SIG-M5 treated with dmso at 0.1 percent for 504 hours (cell line): ENCODE results near the gene TMC2.
"Not testable (repeated sequence)": the region's sequence is repeated elsewhere in the genome, so short reads cannot be mapped to it uniquely, and the experiment has no call there.

ENCODE experiments used
- DNase-seq: peaks from one replicate; lab custom pipeline; 2025; ENCODE audit not compliant: unreplicated experiment; lab: John Stamatoyannopoulos, UW

Gene TMC2

DNA sequence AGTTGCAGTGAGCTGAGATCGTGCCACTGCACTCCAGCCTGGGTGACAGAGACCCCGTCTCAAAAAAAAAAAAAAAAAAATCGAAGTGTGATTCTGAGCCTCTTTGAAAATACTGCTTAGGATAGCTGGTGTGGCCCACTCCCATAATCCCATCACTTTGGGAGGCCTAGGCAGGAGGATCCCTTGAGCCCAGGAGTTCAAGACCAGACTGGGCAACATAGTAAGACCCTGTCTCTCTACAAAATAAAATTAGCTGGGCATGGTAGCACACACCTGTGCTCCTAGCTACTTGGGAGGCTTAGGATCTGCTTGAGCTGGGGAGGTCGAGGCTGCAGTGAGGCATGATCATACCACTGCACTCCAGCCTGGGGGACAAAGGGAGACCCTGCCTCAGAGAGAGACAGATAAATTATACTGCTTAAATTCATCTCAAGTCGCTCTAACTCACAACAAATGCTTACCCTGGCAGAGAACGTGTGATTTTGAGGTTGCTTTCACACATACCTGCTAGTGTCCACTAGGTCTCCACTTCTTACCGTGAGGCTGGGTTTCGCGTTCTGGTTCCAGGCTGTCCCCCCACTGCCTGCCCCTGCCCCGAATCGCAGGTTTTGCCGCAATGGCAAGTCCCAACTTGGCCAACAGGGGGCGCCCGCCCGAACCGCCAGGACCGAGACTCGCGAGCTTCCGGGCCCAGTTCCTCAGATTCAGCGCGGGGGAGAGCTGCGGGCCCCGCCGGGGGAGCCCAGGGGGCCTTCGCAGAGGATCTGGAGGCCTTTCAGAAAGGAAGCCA is 12.3 kb upstream of the TMC2 start:
- peak; percentile 77 for DNase-seq

DNA sequence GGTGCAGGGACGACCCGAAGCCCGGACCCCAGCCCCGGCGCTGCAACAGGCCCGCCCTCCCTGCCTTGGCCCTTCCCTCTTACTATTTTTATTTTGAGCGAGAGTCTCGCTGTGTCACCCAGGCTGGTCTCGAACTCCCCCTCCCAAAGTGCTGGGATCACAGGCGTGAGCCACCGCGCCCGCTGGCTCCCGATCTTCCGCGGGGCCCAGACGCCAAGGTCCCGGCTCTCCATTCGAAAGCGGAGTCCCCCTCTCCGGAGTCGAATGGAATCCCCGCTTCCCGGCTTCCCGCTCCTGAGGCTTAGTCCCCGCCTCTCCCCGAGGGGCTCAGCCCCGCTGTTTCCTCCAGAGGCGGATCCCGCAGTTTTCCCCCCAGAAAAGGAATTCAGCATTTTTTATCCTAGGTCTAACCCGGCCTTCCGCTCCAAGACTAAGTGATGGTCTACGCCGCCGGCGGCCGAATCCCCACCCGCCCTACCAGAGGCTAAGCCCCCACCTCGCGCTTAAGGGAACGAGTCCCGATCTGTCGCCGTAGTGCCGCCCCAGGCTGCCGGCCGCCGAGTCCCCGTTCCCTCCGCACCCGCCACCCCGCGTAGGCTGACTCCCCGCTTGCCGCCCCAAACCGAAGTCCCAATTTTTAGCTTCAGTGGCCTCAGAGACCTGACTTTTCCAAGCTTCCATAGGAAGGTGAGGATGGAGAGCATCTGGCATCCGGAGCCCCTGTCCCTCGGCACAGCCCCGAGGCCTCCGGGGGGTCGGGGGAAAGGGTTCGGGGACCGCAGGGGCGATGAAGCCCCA is 11.5 kb upstream of the TMC2 start:
- DNase-seq: no peak

DNA sequence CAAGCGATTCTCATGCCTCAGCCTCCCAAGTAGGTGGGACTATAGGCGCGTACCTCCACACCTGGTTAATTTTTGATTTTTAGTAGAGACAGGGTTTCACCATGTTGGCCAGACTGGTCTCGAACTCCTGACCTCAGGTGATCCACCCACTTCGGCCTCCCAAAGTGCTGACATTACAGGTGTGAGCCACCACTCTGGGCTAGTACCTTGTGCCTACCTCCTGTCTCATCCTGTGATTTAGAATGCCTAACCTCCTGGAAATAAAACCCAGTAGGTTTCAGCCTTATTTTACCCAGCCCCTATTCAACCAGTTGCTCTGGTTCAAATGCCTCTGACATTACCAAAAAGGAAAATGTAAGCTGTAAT is 10.2 kb upstream of the TMC2 start:
- DNase-seq: not testable (repeated sequence)

DNA sequence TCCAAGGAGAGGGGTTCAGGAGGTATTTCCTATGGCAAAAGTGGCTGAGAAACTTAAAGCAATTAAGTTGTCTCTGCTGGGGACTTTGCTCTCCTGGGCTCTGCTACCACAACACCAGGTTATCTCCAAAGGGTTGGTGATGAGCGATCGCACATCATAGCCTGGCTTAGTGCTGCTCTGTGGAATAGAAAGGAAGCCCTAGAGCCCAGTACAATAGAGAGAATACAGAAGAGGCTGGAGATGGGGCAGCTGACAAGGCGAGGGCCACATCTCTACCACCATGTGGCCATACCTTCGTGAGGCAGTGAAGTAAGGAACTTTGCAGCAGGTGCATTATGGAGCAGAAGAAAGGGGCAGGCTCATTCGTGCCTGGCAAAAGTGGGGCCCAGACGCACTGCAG is 8.6 kb upstream of the TMC2 start:
- no peak for DNase-seq

DNA sequence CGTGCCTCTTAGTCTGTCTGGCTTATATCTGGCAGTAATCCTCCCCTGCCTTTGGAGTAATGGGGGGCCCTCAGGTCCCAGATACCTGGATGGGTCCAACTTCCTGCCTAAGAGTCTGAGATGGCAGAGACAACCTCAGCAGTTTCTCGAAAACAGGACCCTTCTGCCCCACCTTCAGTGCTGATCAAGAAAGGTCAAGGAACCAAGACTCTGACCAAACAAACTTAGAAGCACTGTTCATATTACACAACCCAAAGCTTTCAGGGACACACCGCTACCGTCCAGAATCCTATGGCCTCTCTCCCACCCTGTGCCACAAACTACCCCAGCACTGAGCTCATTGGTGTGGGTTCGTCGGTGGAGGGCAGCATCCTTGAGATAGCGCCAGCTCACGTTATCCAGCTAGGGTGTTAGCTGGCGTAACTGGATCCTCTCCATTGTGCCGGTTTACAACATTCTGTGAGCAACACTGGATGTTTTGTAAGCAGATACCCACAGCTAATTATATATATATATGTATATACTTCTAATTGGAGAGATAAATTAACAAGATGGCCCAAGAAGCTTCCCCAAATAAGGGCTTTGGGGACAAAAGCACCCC is 7.6 kb upstream of the TMC2 start:
- no peak for DNase-seq

DNA sequence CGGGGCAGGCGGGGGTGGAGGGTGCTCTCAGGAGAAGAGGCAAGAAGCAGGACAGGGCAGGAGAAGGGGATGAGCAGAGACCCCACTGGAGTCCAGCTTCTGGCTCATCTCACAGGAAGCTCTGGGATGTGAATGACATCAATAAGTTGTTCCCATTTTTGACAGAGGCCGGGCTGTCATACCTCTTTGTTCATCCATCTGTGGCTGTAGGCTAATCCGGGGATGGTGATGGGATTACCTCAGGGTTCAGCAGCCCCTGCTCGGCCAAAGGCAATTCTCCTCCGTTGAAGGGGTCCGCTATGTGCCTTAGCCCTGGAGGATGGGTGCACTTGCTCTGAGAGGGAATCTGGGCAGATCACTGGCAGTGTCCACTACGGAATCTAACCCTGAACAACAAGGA is 3.3 kb upstream of the TMC2 start:
- DNase-seq: no peak

DNA sequence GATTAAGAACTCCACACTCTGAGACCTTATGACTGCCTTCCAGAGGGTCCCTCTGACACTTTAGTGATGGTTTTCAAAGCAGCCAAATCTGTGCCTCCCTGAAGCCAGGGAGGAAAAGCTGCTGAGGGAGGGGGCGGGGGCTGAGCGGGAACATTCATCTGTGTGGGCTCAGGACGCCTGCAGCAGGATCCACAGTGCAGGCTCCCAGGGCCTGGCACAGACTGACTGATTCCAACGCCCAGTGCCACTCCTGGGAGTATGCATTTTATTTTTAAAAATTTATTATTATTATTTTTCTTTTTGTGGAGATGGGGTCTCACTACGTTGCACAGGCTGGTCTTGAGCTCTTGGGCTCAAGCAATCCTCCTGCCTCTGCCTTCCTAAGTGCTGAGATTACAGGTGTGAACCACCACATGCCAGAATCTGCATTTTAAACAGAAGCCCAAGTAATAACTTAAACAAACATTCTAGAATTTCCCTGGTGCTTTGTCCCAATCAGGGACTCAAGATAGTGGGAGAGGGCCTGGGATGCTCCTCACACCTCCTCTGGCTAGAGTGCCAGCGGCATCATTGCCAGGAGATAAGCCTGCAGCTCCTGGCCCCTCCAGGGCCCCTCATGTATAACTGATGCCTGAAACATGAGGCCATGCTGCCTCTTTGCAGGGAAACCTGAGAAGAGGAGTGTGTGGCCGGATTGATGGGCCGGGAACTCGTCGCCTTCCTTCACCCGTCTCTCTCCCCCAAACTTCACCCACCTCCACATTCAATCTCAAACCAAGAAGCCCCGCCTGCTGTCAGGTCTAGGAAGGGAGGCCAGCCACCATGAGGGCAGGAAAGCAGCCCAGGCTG is 438 bp upstream of the TMC2 start:
- no peak for DNase-seq

DNA sequence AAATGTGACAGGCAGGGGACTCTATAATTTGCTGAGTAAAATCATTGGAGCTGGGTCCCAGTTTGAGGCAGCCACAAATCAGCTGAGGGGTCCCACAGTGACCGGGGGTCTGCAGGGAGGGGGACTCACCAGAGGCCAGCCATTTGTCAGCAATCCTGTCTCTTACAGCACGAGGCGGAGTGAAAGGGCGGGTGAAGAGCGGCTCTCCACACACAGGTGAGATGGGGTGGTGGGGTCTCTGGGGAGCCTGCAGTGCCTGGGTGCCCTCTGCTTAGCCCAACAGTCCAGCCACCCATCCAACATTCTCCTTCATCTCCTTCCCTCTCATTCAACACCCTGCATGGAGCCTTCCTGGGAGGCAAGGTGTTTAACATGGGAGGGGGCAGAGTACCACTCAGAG is 728 bp downstream of the TMC2 start:
- DNase-seq: no peak

DNA sequence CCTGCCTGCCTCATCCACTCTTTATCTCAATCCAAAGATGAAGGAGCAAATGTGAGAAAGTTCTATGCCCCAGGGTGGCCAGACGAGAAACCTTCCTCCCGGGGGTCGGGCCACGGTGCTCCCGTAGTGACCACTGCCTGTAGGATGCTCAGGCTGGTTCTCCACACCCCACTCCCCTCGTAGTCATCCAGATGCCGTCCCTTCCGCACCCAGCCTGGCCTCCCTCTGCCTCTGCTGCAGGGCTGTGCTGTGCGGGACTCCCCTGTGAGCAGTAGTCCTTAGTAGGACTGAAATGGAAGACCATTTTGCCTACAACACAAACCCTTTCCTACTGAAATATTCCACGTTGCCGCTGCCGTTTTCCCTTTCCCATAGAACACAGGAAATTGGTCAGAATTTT is 2.0 kb downstream of the TMC2 start:
- no peak for DNase-seq

DNA sequence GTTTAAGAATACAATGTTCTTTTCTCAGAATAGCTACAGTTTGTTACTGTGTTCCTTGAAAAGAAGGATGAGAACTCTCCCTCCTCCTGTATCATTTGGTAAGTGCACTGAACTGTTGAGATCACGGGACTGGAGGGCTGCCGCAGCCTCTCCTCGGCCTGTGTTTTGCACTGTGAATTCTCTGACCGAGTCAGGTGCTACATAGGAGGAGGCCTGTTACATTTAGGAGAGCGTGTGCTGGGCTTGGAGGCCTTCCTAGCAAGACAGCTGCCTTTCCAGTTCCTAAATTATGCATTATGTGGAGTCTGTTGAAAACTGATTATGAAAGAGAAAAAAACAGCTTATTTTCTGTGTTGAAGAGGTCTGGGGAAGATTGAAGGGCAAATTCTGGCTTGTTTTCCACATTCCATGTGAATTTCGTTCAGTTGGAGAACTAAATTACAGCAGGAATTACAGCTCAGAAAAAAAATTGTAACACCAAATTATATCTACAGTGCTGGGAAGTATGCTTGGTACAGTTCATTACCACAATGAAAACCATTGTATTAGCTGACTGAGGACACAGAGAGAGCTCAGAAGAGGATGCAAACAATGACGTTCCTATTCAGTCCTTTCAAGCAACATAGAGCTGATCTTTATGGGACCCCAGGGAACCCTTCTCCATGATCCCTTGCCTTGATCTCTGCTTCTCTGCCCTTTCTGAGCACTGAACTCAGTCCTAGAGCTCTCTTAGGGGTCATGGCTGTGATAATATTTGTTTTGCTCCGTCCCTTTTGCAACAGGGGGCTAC is 2.8 kb downstream of the TMC2 start:
- DNase-seq: no peak

DNA sequence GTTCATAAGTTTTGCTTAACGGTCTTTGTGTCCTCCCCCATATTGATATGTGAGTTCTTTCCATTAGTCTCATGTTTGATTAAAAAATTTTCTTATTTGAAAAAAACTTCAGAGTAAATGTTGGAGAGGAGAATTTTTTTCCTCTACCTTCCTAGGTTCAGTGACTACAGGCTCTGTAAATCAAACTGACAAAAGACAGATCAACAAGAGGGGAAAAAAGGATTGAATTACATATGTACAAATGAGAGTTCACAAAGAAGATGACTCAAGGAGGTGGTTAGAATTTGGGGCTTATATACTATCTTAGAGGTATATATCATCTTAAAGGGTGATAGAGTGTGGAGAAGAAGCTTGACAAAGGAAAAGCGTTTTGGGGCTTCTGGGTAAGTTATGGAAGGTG is 5.6 kb downstream of the TMC2 start:
- no peak for DNase-seq

DNA sequence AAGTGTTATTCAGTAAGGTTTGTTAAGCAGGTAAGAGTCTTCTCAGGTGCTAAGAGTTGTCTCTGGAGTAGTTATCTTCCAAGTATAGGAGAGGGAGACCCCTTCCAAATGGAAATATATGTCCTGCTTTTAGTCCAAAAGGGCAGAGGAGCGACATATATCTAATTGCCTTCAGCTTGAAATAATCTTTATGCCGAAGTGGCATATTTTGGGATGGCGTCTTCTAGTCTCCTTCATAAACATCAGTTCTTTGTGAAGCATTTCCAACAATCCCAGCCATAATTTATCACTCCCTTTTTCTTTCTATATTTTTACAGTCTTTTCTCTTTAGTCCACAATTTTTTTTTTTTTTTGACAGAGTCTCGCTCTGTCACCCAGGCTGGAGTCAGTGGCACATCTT is 6.0 kb downstream of the TMC2 start:
- no peak for DNase-seq

DNA sequence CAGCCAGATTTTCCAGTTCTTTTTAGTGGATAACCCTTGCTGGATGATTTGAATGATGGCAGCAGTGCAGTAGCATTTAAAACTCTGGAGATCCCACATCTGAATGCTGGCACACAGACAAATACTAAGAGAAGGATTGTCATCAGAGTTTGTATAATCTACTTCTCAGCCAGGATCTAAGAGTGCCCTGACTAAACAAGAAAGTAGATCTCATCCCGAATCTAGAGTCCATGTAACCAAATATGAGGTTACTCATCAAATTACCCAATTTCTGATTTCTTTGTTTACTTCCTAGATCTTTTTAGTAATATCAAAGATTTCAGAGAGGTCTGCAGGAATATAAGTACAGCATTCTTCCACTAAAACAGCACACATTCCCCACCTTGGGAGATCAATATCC is 7.8 kb downstream of the TMC2 start:
- no peak for DNase-seq

DNA sequence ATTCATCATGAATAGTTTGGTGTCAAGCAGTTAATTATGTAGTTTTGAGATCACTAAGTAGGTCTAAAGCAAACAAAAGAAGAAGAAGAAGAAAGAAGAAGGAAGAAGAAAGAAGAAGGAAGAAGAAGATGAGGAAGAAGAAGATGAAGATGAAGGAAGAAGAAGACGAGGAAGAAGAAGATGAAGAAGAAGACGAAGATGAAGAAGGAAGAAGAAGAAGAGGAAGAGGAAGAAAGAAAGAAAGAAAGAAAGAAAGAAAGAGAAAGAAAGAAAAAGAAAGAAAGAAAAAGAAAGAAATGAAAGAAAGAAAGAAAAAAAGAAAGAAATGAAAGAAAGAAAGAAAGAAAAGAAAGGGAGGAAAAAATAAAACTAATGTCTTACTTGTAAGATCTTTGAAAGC is 9.2 kb downstream of the TMC2 start:
- no peak for DNase-seq

DNA sequence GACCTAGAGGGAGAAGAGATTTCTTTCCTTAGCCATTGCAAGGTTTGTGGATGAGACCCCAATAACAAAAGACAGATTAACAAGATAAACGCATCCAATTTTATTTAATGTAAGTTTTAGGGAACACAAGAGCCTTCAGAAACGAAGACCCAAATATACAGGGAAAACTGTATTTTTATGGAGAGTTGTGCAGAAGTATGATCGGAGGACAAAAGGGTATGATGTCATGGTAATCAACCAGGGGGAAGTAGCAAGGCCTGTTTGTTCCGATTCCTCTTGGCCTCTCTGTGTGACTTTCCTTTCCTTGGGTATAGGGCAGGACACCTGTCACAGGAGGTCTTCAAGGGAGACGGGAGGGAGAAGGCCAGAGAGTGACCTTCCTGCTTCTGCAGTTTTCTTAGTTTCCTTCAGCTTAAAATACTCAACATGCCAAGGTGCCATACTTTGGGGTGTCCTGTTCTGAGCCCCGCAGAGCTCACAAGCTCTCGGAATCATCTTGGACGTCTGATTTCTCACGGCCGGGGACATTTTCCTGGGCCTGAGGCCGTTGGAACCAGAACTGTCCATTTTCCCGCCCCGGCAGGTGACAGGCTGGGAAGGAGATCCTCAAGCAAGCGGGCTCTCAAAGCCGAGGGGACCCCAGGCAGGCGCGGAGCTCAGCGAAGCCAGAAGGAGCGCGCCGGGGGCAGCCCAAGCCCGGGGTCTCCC is 21.7 kb downstream of the TMC2 start:
- DNase-seq: no peak

DNA sequence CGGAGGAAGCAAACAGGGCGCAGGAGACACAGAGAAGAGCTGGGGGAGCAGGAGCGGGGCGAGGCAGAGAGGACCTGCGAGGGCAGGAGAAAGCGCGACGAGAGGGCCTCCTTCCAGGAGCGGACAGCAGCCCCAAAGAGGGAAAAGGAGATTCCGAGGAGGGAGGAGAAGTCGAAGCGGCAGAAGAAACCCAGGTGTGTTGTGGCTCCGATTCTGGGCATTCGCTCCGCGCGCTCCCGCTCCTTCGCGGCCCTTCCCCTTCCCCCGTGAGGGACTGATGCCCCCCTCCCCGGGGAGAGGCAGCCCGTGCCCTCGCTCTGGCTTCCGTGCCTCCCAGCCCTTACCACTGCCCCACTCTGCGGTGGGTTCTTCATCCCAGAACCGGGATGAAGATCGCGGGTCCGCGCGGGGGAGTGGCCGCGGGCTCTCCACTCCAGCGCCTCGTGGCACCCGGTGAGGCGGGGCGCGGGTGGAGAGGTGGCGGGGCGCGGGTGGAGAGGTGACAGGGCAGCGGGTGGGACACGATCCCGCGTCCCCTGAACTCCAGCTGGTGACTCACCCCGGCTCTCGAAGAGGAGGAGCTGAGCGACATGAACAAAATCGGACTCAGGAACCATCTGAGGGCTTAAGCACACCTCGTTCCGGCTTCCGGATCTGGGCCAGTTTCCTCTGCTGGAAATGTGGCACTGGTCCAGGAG is 22.4 kb downstream of the TMC2 start:
- no peak for DNase-seq

DNA sequence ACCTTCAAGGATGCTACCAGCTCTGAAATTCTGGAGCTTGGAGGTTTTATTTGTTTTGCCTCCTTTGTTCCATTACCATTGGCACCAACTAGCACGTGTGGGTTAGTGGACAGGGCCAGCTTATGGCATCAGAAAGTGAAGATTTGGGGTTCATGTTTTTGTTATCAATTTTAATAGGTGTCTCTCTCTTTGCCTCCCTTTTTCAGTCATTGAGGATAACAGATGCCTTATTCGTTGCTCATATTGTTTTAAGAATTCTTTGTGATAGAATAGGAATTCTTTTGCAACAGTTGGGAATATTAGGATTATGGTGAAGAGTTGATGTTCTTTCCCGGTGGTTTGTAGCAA is 22.9 kb downstream of the TMC2 start:
- DNase-seq: no peak

DNA sequence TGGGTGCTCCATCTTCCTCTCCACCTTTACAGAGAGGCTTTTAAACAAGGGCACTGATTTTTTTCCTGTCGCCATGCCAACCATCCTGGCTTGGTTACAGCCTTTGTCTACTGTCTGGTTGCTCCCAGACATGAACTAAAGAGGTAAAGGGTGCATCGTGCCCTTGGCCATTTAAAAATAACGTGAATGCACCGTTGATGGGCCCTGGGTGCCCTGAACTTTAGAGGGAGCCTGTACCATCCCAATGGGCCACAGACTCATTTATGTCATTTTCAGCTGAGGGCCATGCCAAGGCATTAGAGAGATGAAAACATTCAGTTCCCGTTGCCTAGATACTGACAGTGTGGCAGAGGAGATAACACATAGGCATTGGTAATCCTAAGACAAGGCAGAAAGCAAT is 23.3 kb downstream of the TMC2 start:
- DNase-seq: no peak

DNA sequence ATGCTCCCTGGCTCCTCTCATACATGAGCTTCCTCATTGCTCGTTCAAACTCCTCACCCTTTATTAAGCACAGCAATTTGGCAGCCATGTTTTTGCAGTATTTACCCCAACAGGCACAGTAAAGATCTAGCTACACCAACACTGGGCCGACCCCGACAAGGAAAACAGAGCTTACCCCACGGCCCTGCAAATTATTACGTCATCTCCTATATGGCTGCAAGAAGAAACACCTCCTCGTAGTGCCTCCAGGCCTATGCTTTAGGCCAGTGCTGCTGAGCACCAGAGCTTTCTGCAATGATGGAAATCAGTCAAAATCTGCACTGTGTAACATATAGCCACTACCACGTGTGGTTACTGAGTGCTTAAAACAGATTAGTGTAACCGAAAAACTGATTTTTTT is 26.7 kb downstream of the TMC2 start:
- DNase-seq: peak; percentile 32
